ENCODE data around the gene PDE4D. TPM values are rescaled to one million over a fixed set of nuclear protein-coding genes. Genes with fewer than 3 reads are reported as not detected.

Gene PDE4D
- total RNA-seq, 1 donor from 2014 or later, result 39.2 TPM

- H3K4me3 ChIP-seq (ENCODE audit: low read depth, low read length), result no peak overlapping the region
- H3K36me3 ChIP-seq (ENCODE audit: control insufficient read depth, insufficient read depth, low read length), result no peaks in the 10 kb centered on the region
- no peak for DNase-seq (ENCODE audit: low read depth)
- H3K27me3 ChIP-seq (ENCODE audit: control insufficient read depth, insufficient read depth, low read length), result no peaks in the 10 kb centered on the region
- TF ChIP-seq CTCF (IDR thresholded peaks at IDR 0.05; ENCODE audit: insufficient read depth, low read length, poor library complexity, severe bottlenecking), result no peak
These were observed 149.0 kb downstream of the PDE4D start for GRCh38 chr5:59744531-59744992.

- H3K36me3 ChIP-seq (ENCODE audit: control insufficient read depth, insufficient read depth, low read length), result no peaks in the 10 kb centered on the region
- no peaks in the 10 kb centered on the region for H3K27me3 ChIP-seq (ENCODE audit: control insufficient read depth, insufficient read depth, low read length)
- no peak overlapping the region for H3K4me3 ChIP-seq (ENCODE audit: low read depth, low read length)
- no peak for DNase-seq (ENCODE audit: low read depth)
- no peak for TF ChIP-seq CTCF (IDR thresholded peaks at IDR 0.05; ENCODE audit: insufficient read depth, low read length, poor library complexity, severe bottlenecking)
These were observed 151.9 kb downstream of the PDE4D start for GRCh38 chr5:59741599-59741998.

- no peak for DNase-seq (ENCODE audit: low read depth)
- TF ChIP-seq CTCF (IDR thresholded peaks at IDR 0.05; ENCODE audit: insufficient read depth, low read length, poor library complexity, severe bottlenecking), result no peak
- Histone ChIP-seq H3K27me3 (ENCODE audit: control insufficient read depth, insufficient read depth, low read length) (no peaks in the 10 kb centered on the region), H3K36me3 (ENCODE audit: control insufficient read depth, insufficient read depth, low read length) (no peaks in the 10 kb centered on the region), H3K4me3 (ENCODE audit: low read depth, low read length) (no peak overlapping the region)
These were observed 155.5 kb downstream of the PDE4D start for GRCh38 chr5:59738024-59738423.

- Histone ChIP-seq H3K36me3 (ENCODE audit: control insufficient read depth, insufficient read depth, low read length) (no peaks in the 10 kb centered on the region), H3K27me3 (ENCODE audit: control insufficient read depth, insufficient read depth, low read length) (no peaks in the 10 kb centered on the region), H3K4me3 (ENCODE audit: low read depth, low read length) (no peak overlapping the region)
- TF ChIP-seq CTCF (IDR thresholded peaks at IDR 0.05; ENCODE audit: insufficient read depth, low read length, poor library complexity, severe bottlenecking), result no peak
- DNase-seq (ENCODE audit: low read depth), result no peak
These were observed 160.7 kb downstream of the PDE4D start for GRCh38 chr5:59732806-59733205.

GRCh38 chr5:59732301-59732700 lies 161.2 kb downstream of the PDE4D start:
- H3K27me3 ChIP-seq (ENCODE audit: control insufficient read depth, insufficient read depth, low read length), result no peaks in the 10 kb centered on the region
- no peak overlapping the region for H3K4me3 ChIP-seq (ENCODE audit: low read depth, low read length)
- TF ChIP-seq CTCF (IDR thresholded peaks at IDR 0.05; ENCODE audit: insufficient read depth, low read length, poor library complexity, severe bottlenecking), result no peak
- no peak for DNase-seq (ENCODE audit: low read depth)
- no peaks in the 10 kb centered on the region for H3K36me3 ChIP-seq (ENCODE audit: control insufficient read depth, insufficient read depth, low read length)

- no peak overlapping the region for H3K4me3 ChIP-seq (ENCODE audit: low read depth, low read length)
- no peaks in the 10 kb centered on the region for H3K27me3 ChIP-seq (ENCODE audit: control insufficient read depth, insufficient read depth, low read length)
- no peak for TF ChIP-seq CTCF (IDR thresholded peaks at IDR 0.05; ENCODE audit: insufficient read depth, low read length, poor library complexity, severe bottlenecking)
- DNase-seq (ENCODE audit: low read depth), result no peak
- H3K36me3 ChIP-seq (ENCODE audit: control insufficient read depth, insufficient read depth, low read length), result no peaks in the 10 kb centered on the region
These were observed 161.7 kb downstream of the PDE4D start for GRCh38 chr5:59731809-59732208.

Data from kidney epithelial cell (primary cell).